Astrocyte of the spinal cord (primary cell): ENCODE data around the gene ESAM.
"Not testable (repeated sequence)": the region's sequence is repeated elsewhere in the genome, so short reads cannot be mapped to it uniquely, and the experiment has no call there.

Experiments
- DNase-seq: peaks from one replicate; pipeline ENCODE4 v3.0.0; 2011; ENCODE audit warnings: low read depth, low spot score
- H3K4me3 ChIP-seq: 2 replicates; pipeline ENCODE4 v1.5.1; 2011; ENCODE audit warnings: low read depth, mild to moderate bottlenecking, low read length, moderate library complexity
- CTCF ChIP-seq: IDR thresholded peaks from 2 replicates; pipeline ENCODE4 v1.5.1; 2012; ENCODE audit warnings: low read depth, mild to moderate bottlenecking, low read length, inconsistent platforms
- in situ Hi-C: cut with HindIII; loops from 2 replicates; pipeline ENCODE4 v1.10.0; 2017; ENCODE audit warnings: low sequenced_read_pairs

Gene ESAM

GRCh38 chr11:124776865-124777645 lies 15.0 kb upstream of the ESAM start:
- in situ Hi-C loops, result no loop called here
- no peak for DNase-seq
- H3K4me3 ChIP-seq, result no peak overlapping the region
- no peak for TF ChIP-seq CTCF

- H3K4me3 ChIP-seq, in situ Hi-C loops, DNase-seq: not testable (repeated sequence)
Observed at GRCh38 chr11:124770959-124771358, 8.9 kb upstream of the ESAM start.

DNA sequence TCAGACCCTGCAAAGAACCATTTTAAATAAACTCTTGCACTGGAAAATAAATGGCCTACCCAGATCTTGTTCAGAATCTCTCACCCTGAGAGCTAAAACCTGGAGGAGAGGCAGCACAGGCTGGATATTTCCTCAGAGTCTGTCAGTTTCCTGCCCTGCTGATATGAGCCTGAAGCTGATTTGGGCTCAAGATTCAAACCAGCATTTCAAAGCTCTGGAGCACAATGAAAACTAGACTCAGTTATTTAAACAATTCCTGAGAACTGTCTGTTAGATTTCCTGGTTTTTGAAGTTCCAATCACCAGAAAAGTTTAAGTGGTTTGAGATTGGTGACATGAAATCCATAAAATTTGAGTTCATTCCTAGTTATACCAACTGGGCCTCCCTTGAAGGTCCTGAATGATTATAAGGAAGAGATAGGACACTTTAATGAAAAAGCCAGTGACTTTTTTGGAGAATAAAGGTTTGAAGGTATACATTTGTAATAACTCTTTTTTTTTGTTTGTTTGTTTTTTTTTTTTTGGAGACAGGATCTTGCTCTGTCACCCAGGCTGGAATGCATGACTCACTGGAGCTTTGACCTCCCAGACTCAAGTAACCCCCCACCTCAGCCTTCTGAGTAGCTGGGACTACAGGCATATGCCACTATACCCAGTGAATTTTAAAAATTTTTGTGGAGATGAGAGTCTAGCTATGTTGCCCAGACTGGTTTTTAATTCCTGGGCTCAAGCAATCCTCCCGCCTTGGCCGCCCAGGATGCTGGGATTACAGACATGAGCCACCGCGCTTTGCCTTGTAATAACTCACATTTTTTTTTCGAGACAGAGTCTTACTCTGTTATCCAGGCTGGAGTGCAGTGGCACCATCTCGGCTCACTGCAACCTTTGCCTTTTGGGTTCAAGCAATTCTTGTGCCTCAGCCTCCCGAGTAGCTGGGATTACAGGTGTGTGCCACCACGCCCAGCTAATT lies 8.0 kb upstream of the ESAM start:
- TF ChIP-seq CTCF, result no peak
- in situ Hi-C loops, result no loop called here
- DNase-seq, result no peak
- H3K4me3 ChIP-seq, result no peak overlapping the region

DNA sequence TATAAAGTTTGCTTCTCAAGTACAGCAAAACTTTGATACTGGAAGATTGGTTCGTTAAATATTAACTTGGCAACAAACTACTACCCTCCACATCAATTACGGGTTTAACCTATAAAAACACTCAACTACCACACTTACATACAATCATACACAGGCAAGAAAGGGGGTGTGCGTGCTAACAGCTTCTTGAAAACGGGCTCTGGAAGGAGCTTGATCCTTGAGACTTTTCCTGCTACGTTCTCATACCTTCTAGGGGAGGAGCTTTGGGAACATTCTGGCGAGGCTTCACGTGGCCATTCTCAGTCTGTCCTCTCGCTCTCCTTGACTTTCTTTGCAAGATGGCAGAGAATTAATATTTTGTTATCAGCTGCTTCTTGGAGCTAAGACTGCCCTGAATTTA lies 6.8 kb upstream of the ESAM start:
- in situ Hi-C loops, result no loop called here
- DNase-seq, result no peak
- TF ChIP-seq CTCF, result no peak
- H3K4me3 ChIP-seq, result no peak overlapping the region

DNA sequence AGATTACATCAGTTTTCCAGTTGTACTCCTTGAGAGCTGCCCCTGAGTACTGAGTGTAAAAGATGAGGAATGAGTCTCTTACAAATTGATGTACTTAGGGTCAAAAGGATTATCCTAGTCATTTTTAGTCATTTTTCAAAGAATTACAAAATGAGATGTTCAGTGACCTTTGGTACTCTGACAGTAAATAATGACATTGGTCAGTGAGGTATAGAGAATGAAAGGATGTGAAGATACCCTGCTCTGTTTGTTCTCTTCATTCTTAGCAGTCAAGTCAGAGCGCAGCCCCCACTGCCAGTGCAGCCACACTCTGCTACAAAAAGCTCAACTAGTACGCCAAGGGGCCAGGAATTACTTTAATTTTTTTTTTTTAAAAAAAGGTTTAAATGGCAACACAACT lies 4.1 kb upstream of the ESAM start:
- in situ Hi-C loops, result no loop called here

DNA sequence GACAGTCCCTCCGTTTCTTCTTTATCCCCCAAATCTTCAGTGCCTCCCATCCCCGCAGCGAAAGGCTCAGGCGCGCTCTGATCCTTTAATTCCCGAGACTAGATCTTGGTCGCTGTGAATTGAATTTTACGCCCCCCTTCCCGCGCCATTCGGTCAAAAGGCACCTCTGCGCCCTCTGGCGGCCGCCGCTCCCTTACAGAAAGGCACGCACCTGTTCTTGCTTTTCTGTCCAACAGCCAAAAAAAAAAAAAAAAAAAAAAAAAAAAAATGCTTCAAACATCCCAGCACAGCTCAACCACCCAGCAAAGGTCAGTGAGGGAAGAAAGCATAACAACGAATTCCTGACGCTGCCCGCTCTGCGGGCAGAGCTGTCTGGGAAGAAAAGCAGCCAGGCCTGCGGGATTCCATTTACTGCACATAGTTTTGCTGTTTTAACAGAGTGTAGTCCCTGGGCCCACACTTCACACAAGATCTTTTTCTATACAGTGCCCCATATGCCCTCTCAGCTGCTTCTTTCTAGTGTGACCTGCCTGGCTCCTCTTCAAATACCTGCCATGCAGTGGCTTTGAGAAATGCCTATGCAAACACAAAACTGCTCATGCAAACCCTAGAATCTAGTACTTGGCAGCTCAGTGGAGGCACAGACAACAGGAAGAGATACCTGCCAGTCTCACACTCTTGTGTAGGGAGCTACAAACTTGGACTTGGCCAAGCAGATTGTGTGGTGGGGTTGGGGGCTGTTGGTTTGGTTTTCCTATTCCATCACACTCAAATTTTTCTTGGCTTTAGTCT lies 1.3 kb upstream of the ESAM start:
- in situ Hi-C loops, result no loop called here
- peak; percentile 75 for DNase-seq
- peak overlapping the region; percentile 32 for H3K4me3 ChIP-seq
- peak; percentile 85 for TF ChIP-seq CTCF

More for the DNA sequence above, 4.1 kb upstream of the ESAM start:
- no peak for DNase-seq
- no peak overlapping the region for H3K4me3 ChIP-seq
- TF ChIP-seq CTCF, result no peak
